ENCODE measurements around the gene AUNIP. TPM values are rescaled to one million over a fixed set of nuclear protein-coding genes. Genes with fewer than 3 reads are reported as not detected.

AUNIP gene
- polyA plus RNA-seq, 4 donors = 3.2 to 4.0 (median 3.6) TPM

DNA sequence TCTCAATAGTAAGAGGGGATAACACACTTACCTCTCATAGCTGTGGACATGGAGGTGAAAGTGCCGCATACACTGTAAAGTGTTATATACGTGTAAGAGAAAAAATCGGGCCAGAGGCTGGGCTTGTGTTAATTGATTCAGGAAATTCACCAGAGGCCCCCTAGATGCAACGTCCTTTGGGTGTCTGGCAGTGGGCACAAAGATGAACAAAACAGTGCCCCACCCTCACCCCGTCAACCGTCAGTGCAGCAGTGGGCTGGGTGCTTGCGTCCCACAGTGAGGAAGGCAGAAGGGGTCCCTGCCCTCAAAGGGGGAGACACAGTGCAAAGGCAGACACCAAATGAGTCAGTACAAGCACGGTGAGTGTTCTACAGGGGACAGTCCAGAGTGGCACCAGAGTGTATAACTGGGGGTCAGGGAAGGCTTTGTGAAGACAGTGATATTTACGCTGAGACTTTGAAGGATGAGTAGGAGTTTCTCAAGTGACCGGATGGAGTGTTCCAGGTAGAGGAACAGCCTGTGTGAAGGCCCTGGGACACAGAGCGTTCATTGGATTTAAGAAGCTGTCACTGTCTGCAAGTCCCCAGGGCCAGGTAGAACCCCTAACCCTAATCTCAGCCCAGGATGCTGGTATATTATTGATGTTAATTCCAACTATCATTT, 46.1 kb downstream of the AUNIP start:
- no peak for DNase-seq (ENCODE audit: low read depth in 4 of 4, low spot score in 2 of 4)

DNA sequence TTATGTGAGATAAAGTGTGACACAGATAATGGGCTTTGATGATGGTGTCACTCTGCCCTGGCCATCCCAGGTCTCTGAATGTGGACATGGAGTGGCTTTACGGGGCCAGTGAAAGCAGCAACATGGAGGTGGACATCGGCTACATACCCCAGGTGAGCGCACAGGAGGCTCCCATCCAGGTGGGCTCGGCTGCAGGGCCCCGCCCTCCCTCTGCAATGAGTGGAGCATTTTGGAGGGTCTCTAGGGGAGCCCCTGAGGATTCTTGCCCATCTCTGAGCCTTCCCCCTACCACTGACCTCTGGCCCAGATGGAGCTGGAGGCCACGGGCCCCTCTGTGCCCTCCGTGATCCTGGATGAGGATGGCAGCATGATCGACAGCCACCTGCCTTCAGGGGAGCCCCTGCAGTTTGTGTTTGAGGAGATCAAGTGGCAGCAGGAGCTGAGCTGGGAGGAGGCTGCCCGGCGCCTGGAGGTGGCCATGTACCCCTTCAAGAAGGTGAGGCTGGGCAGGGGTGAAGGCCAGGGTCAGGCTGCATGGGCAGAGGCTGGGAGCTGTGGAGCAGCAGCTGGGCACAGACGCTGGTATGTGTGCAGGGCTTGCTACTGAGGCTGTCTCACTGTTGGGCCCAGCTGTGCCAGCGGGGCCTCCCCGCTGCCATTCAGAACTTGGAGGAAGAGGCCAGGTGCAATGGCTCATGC, 47.7 kb downstream of the AUNIP start:
- no peak for DNase-seq (ENCODE audit: low read depth in 4 of 4, low spot score in 2 of 4)

DNA sequence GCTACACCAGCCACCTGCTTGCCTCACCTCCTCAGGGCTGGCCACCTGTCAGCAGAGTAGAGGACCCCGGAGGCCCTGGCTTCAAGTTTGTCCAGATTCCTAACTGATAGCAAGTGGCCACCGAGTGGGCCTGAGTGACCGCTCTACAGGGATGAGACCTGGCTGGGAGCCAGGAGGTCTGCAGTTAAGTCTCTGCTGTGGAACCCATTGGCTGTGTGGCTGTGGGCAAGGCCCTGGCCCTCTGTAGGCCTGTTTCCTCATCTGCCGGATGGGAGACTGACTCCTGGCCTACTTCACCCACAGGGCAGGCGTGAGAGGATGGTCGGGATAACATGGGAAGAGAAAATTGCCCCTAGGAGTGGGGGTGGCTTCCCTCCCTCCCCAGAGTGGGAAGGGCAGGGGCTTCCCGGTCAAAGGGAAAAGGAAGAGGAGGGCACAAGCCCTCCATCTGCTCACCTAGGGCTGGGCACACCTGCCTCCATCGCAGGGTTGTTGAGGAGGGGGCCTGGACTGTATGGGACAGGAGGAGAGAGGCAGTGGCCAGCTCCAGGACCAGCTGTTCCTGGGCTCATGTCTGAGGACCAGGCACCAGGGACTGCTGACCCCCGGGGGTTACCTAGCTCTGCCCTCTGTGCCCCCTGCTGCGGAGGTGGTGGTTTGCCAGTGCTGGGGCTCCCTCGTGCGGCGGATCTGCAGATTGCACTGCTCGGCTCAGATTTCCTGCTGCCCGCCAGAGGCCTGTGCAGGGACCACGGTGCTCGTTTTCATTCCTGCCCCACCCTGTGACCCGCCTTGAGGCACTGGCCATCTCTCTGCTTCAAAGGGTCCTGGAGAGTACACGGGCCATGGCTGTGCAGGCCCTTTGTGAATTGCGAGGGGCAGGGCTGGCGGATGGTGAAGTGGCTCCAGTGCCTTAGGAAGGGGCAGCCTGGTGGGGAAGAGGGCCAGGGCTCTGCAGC, 48.6 kb downstream of the AUNIP start:
- no peak for DNase-seq (ENCODE audit: low read depth in 4 of 4, low spot score in 2 of 4)

DNA sequence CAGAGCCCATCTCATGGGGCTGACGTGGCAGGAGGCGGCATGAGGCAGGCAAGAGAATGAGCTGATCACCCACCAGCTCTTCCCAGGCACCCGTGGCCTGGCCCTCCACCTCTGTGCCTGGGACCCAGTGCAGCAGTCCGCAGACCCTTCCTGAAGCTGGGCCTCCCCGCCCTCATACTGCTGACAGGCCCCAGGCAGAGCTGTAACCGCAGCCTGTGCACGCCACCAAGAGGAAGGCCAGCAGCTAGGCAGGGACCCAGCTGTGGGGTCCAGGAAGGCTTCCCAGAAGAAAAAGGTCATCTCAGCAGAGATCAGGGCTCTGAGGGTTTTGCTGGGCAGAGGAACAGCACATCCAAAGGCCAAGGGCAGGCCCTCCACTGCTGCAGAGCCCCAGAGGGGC, 49.3 kb downstream of the AUNIP start:
- DNase-seq (ENCODE audit: low read depth in 4 of 4, low spot score in 2 of 4) = no peak

DNA sequence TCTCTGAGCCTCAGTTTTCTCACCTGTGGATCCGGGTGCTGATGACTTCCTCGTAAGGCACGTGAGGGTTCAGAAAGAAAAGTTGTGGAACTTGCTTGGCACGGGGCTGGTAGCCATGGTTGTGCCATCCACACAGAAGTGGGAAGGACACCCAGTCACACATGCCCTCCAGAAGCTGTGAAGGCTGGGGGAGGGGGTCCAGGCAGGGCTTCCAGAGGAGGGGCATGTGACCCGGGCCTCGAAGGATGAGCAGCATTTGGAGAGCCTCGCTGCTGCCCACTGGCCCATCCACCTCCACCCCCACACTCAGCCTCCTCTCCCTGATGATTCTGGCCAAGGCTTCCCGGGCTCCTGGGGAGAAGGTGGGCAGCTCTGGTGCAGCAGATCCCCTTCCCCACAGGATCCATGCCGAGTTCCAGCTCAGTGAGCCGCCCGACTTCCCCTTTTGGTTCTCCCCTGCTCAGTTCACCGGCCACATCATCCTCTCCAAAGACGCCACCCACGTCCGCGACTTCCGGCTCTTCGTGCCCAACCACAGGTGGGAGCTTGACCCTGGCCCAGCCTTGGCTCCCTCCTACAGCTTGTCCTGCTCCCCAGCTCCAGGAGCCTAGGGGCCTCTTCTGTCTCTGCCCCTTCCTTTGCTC, 49.9 kb downstream of the AUNIP start:
- DNase-seq (ENCODE audit: low read depth in 4 of 4, low spot score in 2 of 4) = no peak

DNA sequence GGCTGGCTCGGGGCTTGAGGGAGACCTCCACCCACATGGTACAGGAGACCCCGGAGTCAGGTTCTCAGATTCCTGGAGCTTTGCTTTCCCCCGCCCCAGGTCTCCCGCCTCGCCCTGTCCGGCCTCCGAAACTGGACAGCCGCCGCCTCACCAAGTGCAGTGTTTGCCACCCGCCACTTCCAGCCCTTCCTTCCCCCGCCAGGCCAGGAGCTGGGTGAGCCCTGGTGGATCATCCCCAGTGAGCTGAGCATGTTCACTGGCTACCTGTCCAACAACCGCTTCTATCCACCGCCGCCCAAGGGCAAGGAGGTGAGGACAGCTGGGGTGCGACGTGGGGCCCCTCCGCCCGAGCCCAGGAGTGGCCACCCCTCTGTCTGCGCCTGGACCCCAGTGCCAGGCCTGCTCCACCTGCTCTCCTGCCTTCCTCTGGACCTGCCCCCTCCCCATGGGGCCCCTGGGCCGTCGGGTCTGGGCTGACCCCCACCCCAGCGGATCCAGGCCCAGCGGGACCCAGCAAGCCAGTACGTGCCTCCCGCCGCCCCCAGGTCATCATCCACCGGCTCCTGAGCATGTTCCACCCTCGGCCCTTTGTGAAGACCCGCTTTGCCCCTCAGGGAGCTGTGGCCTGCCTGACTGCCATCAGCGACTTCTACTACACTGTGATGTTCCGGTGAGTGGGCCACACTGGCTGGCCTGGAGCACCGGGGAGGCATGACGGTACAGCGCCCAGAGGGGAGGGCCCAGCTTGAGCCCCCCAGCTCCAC, 50.6 kb downstream of the AUNIP start:
- no peak for DNase-seq (ENCODE audit: low read depth in 4 of 4, low spot score in 2 of 4)

DNA sequence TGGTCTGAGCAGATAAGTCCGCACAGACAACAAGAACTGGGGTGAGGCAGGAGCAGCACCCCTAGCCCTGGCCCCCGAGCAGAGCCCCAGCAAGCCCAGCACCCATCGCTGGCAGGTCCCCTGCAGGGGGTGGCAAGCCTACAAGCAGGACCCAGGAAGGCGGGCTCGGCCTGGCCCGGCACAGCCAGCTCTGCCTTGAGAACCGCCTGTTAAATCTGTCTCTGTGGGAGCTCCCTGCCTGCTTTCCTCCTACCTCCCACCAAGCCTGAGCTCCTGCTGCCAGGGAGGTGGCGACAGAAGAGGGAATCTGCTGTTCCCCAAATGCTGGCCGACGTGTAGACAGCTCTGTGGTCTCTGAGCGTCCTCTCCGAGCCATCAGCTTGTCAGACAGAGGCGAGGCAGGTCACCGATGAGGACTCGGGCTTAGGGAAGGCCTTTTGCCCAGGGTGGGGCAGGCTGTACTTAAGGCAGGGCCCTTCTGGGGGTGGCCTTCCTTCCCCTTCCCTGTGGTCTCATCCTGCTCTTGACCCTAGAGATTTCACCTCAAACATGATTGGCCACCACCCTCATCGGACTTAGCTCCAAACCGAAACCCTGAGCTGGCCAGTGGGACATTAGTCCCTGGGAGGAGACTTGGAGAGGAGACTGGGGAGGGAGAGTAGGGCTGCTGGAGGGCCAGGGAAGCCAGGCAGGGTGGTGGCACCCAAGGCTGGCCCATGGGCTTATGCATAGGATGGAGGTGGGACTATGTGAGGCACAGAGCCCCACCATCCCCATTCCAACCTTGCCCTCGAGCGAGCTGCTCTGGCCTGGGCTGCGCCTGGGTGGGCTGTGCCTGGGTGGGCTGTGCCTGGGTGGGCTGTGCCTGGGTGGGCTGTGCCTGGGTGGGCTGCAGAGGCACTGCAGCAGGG, 51.5 kb downstream of the AUNIP start:
- no peak for DNase-seq (ENCODE audit: low read depth in 4 of 4, low spot score in 2 of 4)

DNA sequence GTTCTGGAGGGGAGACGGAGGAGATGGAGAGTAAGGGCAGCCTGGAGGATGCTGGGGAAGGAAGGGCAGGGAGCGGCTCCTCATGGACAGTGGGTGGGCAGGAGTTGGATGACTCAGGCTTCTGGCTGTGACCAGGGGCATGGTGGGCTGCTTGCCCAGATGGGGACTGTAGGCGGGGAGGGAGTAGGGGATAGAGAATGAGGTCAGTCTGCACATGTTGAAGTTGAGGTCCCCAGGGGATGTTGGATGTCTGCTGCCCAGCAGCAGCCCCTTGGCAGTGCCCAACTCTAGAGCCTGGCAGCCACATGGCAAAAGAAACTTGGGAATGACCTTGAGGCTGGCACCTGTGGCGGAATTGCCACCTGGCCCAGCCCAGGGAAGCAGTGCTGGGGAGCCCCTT, 52.8 kb downstream of the AUNIP start:
- no peak for DNase-seq (ENCODE audit: low read depth in 4 of 4, low spot score in 2 of 4)

DNA sequence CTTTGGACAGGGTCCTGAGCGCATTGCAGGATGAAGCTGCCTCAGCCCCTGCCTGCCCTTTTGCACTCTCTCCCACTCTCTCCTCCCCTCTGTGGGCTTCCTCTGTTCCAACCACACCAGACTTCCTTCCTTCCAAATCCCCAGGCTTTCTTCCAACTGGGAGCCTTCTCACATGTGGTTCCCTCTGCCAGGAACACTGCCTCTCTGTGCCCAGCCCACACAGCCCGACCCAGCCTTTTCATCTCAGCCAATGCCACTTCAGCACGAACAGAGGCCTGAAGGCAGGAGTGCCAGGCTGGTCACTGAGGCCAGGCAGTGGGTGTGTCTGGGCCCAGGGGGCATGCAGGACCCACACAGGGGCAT, 53.4 kb downstream of the AUNIP start:
- DNase-seq (ENCODE audit: low read depth in 4 of 4, low spot score in 2 of 4) = no peak

DNA sequence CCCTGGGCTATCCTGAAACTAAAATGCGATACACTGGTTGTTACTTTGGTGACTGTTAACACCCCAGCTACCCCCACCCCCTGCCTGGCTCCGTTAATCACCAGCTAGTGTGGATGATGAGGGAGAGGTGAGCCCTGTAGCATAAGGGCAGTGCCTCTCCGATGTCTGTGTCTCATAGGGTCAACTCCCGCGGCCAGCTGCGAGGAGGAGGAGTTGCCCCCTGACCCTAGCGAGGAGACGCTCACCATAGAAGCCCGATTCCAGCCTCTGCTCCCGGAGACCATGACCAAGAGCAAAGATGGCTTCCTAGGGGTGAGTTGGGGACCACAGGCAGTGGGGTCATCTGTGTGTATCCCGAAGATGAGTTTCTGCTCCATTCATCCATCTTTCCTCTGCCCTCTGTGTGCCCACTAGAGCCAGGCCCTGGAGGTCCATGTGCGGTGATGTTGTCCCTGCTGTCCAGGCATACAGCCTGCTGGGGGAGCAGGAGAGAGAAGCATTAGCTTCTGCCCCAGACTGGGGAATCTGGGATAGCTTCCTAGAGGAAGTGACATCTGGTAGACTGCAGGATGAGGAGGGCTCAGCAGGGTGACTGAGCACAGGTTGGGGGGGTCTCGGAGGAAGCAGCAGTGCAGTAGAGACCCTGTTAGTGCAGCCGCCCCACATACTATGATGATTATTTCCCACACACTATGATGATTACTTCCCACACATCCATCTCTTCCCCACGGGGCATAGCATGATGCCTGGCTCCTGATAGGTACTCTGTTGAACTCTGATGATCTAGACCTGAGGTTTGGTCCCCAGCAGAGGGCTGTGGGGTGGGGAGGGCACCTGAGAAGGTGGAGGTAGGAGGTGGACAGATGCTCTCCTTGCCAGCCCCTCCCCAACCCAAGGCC, 54.0 kb downstream of the AUNIP start:
- DNase-seq (ENCODE audit: low read depth in 4 of 4, low spot score in 2 of 4) = no peak

DNA sequence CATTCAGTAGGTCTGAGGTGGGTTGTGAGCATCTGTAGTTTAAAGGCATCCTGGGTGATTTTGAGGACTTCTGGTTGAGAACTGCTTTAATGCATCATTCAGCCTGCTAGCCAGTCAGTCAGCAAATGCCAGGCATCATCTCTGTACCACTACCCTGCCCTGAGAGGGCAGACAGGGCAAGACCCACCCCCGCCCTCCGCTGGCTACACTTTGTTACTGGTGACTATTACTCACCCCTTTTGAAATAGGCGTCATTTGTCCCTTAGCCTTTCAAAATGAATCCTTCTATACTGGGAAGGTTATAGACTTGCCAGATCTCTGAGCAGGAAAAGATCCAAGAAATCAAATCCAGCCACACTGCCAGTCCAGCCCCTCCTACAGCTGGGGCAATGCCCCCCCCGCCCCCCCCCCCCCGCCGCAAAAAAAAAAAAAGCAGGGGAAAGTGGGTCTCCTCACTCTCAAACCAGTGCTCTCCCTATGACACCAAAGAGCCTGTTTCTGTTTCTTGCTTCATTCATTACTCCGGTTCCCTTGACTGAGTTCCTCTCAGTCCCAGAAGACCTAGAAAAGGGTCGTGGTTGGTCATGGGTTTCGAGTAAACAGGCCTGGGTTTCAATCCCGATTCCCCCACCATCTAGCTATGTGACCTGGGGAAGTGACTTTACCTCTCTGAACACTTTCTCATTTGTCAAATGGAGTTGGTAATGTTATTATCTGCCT, 54.9 kb downstream of the AUNIP start:
- no peak for DNase-seq (ENCODE audit: low read depth in 4 of 4, low spot score in 2 of 4)

DNA sequence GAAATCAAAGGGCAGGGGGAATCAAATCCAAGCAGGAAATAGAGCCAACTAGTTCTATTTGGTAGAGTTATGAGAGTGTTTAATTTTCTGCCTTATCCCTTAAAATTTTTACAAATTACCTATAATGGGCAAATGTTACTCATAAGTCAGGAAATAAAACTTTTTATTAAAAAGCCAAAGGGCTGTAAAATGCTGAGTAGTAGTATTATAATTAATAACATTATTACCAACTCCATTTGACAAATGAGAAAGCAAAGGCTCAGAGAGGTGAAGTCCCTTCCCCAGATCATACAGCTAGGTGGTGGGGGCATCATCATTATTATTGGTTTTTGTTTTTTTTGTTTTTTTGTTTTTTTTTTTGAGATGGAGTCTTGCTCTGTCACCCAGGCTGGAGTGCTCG, 55.9 kb downstream of the AUNIP start:
- no peak for DNase-seq (ENCODE audit: low read depth in 4 of 4, low spot score in 2 of 4)

DNA sequence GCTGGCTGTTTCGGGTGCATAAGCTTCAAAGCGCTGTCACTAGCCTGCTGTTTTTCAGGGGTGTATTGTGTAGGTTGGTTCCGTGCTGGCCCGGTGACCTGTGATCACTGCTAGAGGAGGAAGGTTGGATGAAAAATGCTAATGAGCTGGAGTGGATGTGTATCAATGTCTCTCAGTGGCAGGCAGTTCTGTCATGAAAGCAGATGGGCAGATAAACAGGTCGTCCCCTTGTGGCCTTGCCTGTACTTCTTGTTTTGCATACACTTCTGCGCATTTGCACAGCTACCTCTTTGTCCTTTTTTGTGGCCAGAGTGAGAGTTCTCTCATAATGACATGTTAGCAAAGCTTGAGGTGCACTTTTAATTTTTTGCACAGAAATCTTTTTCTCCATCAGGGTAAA, 56.3 kb downstream of the AUNIP start:
- no peak for DNase-seq (ENCODE audit: low read depth in 4 of 4, low spot score in 2 of 4)

DNA sequence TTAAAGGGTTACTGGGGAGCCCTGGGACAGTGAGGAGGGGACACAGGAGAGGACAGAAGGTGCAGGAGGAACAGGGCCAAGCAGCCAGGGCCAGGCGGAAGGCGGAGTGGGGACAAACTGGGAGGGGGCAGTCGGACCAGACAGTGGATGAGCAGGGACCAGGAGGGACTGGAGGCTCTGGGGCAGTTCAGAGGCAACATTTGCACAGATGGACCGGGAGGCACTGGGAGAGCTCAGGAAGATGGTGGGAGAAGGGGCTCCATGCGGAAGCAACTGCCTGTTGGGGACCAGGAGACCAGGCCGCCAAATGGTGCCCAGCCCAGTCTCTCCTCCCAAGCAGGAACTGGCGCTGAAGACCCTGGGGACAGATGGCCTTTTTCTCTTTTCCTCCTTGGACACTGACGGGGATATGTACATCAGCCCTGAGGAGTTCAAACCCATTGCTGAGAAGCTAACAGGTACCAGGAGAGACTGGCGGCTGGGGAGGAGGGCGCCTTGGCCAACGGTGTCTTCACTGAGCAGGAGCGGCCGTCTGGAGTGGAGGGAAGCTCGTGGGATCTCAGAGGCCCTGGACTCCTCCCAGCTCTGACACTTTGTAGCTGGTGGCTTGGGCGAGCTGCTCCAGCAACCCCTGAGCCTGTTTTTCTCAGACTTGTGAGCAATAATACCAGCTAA, 58.4 kb downstream of the AUNIP start:
- no peak for DNase-seq (ENCODE audit: low read depth in 4 of 4, low spot score in 2 of 4)

DNA sequence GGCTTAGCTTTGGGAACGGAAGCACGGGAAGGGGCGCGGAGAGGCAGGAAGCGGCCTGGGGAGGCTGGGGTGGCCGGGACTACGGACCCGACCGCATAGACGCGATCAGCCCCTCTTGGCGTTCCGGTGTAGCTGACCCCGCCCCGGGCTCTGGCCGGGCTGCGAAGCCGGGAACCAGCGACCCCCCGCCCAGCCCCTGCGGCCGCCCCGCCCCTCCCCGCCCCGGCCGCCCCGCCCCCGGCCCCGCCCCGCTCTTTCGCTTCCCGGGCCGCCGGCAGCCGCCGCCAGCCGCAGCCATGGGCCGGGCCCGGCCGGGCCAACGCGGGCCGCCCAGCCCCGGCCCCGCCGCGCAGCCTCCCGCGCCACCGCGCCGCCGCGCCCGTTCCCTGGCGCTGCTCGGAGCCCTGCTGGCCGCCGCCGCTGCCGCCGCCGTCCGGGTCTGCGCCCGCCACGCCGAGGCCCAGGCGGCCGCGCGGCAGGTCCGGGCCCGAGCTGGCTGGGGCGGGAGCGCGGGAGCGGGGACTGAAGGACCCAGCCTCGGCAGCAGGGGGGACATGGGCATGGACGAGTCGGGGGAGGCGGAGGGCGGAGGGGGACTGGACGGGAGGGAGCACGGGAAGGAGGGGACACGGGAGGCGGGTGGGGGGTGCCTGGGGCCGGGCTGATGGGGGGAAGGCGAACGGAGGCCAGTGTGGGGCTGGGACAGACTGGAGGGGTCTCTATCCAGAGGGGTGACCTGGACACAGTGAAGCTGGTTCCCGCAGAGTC, 59.1 kb downstream of the AUNIP start, which contains the start of gene SELENON:
Gene SELENON (plus strand): TSS at position 259 of the 768 bp plus-strand sequence. CDS start 38 bp downstream, at position 297.
- peak in 1 of 4 donors; percentile 43 for DNase-seq (ENCODE audit: low read depth in 4 of 4, low spot score in 2 of 4)

DNA sequence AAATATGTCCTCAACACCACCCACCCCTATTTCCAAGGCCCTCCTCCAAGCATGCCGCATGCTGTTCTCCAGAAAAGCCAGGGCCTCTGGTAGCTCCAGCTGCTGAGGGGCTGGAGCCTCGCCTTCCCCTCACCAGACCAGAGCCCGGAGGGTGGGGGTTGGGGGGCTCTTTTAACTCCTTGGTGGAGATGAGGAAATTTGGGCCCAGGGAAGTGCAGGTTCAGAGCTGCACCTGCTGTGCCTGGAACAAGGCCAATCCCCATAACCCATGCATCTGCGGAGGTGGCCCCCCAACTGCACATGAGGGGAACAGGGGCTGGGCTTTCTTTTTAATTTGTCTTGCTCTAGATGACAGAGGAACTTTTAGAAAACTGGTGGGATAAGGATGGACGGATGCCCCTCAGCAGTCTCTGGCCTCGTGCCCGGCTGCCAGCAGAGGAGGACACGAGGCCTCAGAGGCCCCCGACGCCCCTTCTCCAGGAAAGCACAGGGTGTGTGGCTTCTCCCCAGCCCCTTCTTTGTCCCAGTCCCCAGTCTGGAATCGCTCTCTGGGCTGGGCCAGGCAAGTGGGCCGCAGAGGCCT, 59.8 kb downstream of the AUNIP start:
- no peak for DNase-seq (ENCODE audit: low read depth in 4 of 4, low spot score in 2 of 4)
